GM12872 (cell line): Measurements from ENCODE around the gene FUT8.

Source experiments
- TF ChIP-seq, protein P1 (sequence below): IDR thresholded peaks from 3 replicates; pipeline ENCODE4 v1.5.1; 2011; ENCODE audit warnings: low read depth, mild to moderate bottlenecking, low read length, moderate library complexity; ENCODE audit not compliant: insufficient read depth

The FUT8 gene

DNA sequence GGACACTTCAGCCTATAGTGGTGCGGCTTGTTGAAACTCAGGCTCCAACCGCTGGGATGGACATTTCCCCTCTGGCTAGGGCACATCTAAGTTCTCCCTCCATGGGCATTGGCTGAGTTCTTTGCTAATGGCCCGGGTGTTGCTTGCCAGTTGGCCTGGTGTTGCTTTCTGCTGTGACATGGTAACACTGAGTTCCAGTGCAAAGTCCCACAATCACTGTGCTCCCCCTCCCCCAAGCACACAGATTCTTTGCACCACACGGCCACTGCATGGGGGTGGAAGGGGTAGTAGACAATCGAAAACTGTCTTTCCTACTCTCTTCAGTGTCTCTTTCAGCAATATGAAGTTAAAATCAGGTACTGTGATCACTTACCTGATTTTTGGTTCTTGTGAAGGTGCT, 308.2 kb downstream of the FUT8 start:
- TF ChIP-seq, protein P1, sequence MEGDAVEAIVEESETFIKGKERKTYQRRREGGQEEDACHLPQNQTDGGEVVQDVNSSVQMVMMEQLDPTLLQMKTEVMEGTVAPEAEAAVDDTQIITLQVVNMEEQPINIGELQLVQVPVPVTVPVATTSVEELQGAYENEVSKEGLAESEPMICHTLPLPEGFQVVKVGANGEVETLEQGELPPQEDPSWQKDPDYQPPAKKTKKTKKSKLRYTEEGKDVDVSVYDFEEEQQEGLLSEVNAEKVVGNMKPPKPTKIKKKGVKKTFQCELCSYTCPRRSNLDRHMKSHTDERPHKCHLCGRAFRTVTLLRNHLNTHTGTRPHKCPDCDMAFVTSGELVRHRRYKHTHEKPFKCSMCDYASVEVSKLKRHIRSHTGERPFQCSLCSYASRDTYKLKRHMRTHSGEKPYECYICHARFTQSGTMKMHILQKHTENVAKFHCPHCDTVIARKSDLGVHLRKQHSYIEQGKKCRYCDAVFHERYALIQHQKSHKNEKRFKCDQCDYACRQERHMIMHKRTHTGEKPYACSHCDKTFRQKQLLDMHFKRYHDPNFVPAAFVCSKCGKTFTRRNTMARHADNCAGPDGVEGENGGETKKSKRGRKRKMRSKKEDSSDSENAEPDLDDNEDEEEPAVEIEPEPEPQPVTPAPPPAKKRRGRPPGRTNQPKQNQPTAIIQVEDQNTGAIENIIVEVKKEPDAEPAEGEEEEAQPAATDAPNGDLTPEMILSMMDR = no peak

DNA sequence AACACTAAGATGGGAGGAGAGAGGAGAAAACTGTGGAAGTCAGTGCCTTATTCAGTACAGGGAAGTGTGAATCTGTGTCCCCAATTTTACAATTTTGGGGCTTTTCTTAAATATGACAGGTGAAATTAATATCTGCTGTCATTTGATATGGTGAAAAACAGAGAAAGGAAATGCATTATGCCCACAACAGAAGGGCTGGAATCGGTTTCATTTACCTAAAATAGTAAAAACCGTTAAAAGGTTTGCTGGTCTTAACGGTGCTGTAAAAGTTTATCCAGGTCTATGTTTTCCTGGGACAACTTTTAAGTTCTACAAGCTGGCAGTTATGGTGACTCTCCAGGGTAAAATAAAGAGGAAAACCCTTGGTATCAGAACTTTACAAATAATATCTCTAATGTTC, 310.8 kb downstream of the FUT8 start:
- TF ChIP-seq, protein P1 = no peak

DNA sequence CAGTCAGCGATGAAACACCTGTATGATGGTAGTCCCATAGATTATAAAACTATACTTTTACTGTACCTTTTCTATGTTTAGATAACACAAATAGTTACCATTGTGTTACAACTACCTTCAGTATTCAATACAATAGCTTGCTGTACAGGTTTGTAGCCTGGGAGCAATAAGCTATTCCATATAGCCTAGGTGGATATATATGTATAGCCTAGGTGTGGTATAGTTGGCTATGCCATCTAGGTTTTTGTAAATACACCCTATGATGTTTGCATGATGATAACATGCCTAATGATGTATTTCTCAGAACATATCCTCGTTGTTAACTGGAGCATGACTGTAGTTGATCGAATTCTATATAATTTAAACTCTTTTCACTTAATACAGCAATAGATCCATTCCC, 316.1 kb downstream of the FUT8 start:
- TF ChIP-seq, protein P1 = no peak

DNA sequence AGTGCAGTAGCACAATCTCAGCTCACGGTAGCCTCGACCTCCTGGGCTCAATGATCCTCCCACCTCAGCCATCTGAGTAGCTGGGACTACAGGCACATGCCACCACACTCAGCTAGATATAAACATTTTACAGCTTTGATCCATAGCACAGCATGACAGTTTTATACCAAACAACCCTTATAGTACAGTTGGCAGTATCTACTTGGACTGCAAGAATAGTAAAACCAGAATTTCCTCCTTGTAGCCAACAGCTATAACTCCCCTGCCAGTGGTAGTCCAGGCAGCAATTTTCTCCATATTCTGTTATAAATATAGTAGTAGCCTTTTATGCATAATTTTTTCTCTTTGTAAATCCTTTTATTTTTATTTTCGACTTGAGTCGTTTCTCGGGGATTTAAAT, 317.0 kb downstream of the FUT8 start:
- TF ChIP-seq, protein P1 = no peak

DNA sequence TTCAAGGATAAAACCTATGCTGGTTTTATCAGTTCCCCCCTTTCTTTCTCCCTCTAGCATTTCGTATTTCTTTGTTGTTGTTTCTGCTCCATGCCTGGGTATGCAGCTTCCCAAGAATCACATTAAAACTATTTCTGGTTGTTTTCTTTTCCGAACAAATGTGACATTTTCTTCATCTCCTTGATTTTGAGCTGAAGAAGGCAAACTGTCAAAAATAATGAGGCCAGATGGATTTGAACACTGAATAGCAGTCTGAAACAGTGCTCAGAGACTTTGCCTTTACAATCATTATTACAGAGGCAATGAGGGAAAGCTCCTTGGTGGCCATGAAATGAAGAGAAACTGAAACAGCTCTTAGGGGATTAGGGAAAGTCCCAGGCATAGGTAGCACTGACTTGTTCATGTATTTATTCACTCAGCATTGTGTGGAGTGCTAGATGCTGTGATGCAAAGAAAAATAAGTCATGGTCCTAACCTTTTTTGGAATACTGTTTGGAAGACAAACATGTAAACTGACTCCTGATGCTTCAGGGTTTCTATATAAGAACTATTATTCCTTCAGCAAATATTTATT, 319.5 kb downstream of the FUT8 start:
- TF ChIP-seq, protein P1 = no peak

DNA sequence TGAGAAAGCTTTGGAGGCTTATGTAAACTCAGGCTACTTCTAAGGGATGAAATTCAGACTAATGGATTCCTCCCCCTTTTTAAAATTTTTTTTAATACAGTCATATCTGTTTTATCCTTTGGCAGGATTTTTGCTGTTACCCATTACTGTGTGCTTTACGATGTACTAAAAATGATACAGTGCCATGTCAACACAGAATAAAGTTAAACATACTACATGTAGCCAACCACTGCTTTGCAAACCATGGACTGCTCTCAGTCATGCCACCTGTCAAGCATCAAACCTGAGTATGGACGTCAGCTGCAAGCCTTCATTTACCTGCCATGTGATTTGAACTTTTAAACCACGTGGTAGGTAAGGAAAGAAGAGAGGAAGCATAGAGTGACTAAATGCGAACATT, 325.8 kb downstream of the FUT8 start:
- TF ChIP-seq, protein P1 = no peak

DNA sequence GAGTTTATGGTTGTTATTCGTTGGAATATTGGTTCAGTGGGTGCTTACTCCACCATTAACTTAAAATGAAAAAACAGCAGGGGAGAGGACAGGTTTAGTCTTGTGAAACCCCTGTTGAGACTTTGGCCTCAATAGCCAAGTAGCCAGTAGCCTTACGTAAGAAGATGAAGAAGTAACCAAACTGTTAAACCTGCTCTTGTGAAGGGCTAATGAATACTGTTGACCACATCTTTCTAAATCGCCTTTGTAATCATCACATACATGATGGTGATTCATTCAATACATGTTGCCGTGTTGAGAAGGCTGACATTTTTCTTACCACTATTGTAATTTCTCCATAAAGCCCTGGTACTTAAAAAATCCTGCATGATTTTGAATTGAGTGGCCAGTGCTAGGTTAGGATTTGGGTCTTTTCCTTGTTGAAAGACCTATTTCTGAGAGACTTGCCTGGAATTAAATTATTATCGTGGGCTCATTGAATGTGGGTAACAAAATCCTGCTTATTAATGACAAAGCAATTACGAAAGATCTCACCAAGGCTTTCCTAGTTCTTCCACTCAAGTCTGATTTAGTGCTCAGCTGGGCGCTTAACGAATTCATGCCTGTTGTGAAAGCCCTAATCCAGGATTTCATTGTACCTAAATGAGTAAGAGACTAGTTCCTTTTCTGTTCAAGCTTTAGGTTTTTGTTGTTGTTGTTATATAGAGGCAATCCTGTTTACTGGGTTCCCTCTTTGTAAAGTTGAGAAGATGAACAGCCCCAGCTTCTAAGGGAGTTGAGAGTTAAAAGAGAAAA, 333.1 kb downstream of the FUT8 start:
- TF ChIP-seq, protein P1 = no peak
